ENCODE measurements around the gene ADAMTSL2. TPM values are rescaled to one million over a fixed set of nuclear protein-coding genes. Genes with fewer than 3 reads are reported as not detected.

The ADAMTSL2 gene
- total and polyA plus RNA-seq, 4 donors = 1.8 to 18.2 (median 7.7) TPM

DNA sequence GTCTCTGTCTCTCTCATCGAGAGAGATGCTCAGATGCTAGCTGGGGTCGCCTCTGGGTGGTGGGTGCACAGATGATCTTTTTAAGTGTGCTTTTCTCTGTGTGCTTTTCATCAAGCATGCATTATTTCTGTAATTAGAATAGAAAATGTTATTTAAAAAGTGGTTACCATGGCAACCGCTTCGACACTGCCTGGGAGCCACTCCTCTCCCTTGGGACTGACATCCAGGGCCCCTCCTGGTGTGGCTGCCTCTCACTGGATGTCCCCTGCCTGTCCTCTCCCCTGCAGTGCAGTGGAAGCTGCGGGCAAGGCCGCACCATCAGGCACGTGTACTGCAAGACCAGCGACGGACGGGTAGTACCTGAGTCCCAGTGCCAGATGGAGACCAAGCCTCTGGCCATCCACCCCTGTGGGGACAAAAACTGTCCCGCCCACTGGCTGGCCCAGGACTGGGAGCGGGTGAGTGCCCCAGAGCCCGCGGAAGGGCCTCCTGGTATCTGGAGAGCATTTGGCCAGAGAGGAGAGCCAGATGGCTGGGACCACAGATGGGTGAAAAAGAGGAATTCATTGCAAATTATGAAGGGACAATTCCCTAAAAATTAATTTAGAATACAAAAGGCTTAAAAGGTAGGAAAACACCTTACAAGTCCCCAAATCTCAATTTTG, 34.7 kb downstream of the ADAMTSL2 start:
- no peak for DNase-seq (ENCODE audit: low spot score)
- Histone ChIP-seq H3K4me3 (ENCODE audit: low read depth in 1 of 3, low read length in 3 of 3) (no peak overlapping the region), H3K4me1 (ENCODE audit: control insufficient read depth in 4 of 4, insufficient read depth in 4 of 4, low read length in 3 of 4) (no peaks in the 10 kb centered on the region), H3K27me3 (ENCODE audit: control insufficient read depth in 4 of 4, insufficient read depth in 4 of 4, low read length in 3 of 4) (no peaks in the 10 kb centered on the region), H3K9me3 (ENCODE audit: control insufficient read depth in 4 of 4, low read length in 3 of 4) (no peaks in the 10 kb centered on the region), H3K36me3 (ENCODE audit: control insufficient read depth in 4 of 4, insufficient read depth in 3 of 4, low read depth in 1 of 4, low read length in 3 of 4) (no peaks in the 10 kb centered on the region), H3K27ac (ENCODE audit: low read depth in 1 of 2, low read length in 2 of 2) (no peak overlapping the region), H3K9ac (ENCODE audit: low read depth in 1 of 2, low read length in 2 of 2) (no peak overlapping the region)
- TF ChIP-seq YY1 (IDR thresholded peaks at IDR 0.05) = no peak
- TF ChIP-seq, protein P1, sequence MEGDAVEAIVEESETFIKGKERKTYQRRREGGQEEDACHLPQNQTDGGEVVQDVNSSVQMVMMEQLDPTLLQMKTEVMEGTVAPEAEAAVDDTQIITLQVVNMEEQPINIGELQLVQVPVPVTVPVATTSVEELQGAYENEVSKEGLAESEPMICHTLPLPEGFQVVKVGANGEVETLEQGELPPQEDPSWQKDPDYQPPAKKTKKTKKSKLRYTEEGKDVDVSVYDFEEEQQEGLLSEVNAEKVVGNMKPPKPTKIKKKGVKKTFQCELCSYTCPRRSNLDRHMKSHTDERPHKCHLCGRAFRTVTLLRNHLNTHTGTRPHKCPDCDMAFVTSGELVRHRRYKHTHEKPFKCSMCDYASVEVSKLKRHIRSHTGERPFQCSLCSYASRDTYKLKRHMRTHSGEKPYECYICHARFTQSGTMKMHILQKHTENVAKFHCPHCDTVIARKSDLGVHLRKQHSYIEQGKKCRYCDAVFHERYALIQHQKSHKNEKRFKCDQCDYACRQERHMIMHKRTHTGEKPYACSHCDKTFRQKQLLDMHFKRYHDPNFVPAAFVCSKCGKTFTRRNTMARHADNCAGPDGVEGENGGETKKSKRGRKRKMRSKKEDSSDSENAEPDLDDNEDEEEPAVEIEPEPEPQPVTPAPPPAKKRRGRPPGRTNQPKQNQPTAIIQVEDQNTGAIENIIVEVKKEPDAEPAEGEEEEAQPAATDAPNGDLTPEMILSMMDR (IDR thresholded peaks at IDR 0.05; ENCODE audit: low read depth, low read length, missing input control) = no peak
- no peak for TF ChIP-seq FOXA1 (IDR thresholded peaks at IDR 0.05)
- TF ChIP-seq, protein P2, sequence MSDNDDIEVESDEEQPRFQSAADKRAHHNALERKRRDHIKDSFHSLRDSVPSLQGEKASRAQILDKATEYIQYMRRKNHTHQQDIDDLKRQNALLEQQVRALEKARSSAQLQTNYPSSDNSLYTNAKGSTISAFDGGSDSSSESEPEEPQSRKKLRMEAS (IDR thresholded peaks at IDR 0.05) = no peak
- no peak for TF ChIP-seq TAF1 (conservative IDR thresholded peaks at IDR 0.05)
- no peak for TF ChIP-seq HNF4A (conservative IDR thresholded peaks at IDR 0.05)
- TF ChIP-seq GABPA (IDR thresholded peaks at IDR 0.05 in 1 of 2, conservative IDR thresholded peaks at IDR 0.05 in 1 of 2) = no peak
- no peak for TF ChIP-seq SP1 (IDR thresholded peaks at IDR 0.05)
- no peak for TF ChIP-seq JUND (IDR thresholded peaks at IDR 0.05)
- TF ChIP-seq RXRA (IDR thresholded peaks at IDR 0.05) = no peak
- no peak for TF ChIP-seq RAD21 (IDR thresholded peaks at IDR 0.05)
- TF ChIP-seq, protein P3, sequence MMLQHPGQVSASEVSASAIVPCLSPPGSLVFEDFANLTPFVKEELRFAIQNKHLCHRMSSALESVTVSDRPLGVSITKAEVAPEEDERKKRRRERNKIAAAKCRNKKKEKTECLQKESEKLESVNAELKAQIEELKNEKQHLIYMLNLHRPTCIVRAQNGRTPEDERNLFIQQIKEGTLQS (IDR thresholded peaks at IDR 0.05) = no peak
- TF ChIP-seq, protein P4, sequence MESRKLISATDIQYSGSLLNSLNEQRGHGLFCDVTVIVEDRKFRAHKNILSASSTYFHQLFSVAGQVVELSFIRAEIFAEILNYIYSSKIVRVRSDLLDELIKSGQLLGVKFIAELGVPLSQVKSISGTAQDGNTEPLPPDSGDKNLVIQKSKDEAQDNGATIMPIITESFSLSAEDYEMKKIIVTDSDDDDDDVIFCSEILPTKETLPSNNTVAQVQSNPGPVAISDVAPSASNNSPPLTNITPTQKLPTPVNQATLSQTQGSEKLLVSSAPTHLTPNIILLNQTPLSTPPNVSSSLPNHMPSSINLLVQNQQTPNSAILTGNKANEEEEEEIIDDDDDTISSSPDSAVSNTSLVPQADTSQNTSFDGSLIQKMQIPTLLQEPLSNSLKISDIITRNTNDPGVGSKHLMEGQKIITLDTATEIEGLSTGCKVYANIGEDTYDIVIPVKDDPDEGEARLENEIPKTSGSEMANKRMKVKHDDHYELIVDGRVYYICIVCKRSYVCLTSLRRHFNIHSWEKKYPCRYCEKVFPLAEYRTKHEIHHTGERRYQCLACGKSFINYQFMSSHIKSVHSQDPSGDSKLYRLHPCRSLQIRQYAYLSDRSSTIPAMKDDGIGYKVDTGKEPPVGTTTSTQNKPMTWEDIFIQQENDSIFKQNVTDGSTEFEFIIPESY (IDR thresholded peaks at IDR 0.05) = no peak
- TF ChIP-seq FOXA2 (IDR thresholded peaks at IDR 0.05) = no peak
- no peak for TF ChIP-seq HNF4G (IDR thresholded peaks at IDR 0.05)
- TF ChIP-seq EGR1 (IDR thresholded peaks at IDR 0.05; ENCODE audit: low read depth in 2 of 2) = no peak
- TF ChIP-seq, protein P5, sequence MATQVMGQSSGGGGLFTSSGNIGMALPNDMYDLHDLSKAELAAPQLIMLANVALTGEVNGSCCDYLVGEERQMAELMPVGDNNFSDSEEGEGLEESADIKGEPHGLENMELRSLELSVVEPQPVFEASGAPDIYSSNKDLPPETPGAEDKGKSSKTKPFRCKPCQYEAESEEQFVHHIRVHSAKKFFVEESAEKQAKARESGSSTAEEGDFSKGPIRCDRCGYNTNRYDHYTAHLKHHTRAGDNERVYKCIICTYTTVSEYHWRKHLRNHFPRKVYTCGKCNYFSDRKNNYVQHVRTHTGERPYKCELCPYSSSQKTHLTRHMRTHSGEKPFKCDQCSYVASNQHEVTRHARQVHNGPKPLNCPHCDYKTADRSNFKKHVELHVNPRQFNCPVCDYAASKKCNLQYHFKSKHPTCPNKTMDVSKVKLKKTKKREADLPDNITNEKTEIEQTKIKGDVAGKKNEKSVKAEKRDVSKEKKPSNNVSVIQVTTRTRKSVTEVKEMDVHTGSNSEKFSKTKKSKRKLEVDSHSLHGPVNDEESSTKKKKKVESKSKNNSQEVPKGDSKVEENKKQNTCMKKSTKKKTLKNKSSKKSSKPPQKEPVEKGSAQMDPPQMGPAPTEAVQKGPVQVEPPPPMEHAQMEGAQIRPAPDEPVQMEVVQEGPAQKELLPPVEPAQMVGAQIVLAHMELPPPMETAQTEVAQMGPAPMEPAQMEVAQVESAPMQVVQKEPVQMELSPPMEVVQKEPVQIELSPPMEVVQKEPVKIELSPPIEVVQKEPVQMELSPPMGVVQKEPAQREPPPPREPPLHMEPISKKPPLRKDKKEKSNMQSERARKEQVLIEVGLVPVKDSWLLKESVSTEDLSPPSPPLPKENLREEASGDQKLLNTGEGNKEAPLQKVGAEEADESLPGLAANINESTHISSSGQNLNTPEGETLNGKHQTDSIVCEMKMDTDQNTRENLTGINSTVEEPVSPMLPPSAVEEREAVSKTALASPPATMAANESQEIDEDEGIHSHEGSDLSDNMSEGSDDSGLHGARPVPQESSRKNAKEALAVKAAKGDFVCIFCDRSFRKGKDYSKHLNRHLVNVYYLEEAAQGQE (IDR thresholded peaks at IDR 0.05) = no peak
- no peak for TF ChIP-seq NR2F2 (IDR thresholded peaks at IDR 0.05)
- WGBS = 90% methylated on average over 14 of the region's 14 CpGs
